HG02759 (cell line): ENCODE data around the gene DNM3.

ENCODE experiments used
- ATAC-seq: cut with Tn5 transposase; IDR thresholded peaks from one replicate; pipeline ENCODE4 v1.9.1; 2021; ENCODE audit warnings: mild to moderate bottlenecking, moderate library complexity; ENCODE audit not compliant: unreplicated experiment

Gene DNM3

DNA sequence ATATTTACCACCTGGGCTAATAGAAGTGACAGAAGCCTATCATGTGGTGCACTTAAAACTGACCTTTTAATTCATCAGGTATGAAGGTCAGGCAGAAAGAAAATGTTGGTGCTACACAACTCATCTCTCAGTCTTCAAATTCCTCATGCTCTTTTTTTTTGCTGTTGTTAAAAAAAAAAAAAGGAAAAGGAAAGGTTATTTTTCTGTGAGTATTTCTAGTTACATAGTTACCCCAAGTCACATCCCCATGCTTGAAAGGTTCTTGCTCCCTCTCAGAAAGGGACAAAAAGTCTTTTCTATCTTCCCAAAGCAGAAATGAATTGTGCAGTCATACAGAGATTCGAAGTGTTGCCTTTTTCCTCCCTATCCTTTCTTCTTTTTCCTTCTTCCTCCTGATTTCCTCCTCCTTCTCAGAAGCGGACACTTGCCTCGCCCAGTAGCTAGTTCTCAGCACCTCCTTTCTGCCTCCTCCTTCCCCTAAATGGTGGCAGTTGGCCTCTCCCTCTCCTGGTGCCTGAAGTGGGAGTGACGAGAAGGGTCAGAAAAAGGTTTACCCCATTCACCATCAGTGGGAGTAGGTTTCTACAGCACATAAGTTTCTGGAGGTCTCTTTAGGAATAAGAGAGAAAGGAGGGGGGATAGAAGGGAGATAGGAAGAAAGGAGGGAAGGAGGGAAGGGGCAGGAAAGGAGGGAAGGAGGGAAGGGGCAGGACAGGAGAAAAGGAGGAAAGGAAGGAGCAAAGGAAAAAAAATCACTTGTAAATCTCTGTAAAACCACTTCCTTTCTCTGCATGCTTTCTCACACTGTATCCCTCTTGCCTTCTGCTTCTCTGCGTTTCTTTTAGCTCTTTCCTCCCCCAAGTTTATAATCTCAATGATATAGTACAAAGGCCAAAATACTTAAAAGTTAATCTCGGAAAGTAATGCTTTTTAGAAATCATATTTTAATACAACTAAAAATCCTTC lies 558.7 kb downstream of the DNM3 start:
- no peak for ATAC-seq

DNA sequence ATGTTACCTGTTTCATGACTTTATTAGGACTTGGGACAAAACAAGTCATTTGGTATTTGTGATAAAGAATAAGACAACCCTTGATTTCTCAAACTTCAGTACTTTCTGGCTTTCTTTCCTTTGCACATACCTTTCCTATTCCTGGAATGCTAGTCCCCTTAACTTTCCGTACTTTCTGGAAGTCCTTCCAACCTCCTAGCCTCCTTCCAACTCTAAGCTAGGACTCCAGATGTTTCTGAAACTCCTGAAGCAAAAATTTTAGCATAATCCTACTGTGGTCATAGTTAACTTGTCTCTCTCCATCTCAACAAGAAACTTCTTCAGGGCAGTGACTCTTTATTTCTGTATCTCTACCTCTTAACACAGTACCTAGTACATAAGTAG lies 559.4 kb downstream of the DNM3 start:
- no peak for ATAC-seq

DNA sequence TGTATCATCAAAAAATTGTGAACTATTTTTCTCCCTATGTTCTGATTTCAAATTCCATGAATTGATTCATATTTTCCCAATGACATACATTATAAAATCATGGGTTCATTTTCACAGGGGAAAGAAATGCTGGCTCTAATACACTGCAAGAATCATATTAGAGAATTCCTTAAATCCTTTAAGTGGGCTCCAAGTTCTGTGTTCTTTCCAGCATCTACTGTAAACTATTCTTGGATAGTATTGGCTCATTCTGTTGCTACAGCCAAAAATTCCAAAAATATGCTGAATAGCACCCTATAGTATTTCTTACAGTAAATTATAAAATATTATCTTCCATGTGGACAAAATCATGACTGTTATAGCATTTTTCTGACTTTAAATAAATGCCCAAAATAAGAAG lies 560.2 kb downstream of the DNM3 start:
- no peak for ATAC-seq

DNA sequence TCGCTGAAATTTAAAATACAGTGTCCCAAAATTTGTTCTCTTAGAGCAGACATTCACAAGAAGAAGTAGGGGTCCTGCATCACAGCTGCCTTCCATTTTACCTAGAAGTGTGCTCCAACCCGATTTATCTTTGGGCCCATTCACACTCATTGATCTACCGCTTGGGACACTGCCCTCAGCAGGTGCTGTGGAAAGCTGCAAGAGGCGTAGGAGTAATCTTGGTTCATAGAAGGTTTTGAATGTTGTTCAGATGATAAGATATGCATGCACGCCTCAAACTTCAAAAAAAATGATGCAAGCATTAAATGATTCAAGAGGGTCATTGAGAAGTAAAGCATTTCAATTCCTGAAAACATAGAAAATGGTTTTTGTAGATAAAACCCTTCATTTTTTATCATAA lies 560.6 kb downstream of the DNM3 start:
- ATAC-seq: no peak

DNA sequence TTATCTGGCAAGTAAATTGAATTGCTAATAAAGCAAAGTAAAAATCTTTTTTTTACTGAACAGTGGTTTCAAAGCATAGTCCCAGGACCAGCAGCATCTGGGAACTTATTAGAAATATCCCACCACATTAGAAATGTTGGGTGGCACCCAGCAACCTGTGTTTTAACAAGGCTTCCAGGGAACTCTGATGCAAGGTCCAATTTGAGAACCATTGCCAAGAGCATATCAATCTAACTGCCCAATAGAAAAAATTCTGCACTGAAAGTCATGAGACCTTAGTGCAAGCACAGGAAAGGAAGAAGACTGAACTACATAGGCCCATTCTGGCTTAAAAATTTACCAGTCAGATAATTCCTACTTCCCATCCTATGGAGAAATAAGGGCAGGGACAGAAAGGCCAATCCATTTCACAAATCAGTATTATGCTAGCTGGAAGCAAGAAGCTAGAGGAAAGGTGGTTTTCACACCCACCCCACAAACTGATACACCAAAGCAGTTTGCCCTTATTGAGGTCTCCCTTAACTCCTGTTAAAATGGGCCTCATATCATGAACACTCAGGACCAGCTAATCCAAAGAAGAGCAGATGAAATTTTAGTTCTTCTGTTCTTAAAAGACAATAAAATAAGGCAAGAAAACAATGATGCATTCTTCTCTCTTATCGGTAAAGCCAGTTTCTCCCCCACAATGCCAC lies 561.7 kb downstream of the DNM3 start:
- no peak for ATAC-seq

DNA sequence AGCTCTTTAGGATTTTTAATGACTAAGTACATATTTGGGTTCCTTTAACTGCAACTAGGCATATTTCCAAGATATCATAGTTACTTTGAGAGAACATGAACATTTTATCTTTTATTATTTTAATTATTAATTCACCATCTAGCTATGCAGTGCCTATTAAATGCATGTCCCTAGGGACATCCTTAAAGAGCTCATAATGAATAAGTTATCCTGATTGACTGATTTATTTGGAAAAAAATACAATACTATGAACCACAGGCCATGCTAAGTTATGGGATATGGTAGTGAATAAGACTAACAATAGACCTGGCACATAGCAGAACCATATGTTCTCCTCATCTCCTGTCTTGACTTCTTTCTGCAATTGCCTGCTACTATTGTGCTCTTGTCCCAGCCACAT lies 562.8 kb downstream of the DNM3 start:
- ATAC-seq: no peak

DNA sequence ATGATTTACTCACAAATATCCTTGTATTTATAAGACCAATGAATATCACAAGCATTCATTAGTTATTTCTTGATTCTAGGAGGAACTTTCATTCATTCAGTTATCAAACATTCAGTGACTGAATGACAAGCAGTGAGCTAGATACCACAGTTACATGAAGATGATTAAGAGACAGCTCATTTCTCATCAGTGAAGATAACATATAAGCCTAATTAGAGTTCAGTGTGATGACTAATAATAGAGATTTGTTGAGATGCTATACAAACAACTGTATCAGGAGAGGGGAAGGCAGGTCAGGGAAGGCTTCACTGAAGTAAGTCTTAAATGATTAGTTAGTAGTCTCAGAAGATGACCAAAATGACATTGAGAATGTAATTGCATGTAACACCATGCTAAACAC lies 564.6 kb downstream of the DNM3 start:
- no peak for ATAC-seq

DNA sequence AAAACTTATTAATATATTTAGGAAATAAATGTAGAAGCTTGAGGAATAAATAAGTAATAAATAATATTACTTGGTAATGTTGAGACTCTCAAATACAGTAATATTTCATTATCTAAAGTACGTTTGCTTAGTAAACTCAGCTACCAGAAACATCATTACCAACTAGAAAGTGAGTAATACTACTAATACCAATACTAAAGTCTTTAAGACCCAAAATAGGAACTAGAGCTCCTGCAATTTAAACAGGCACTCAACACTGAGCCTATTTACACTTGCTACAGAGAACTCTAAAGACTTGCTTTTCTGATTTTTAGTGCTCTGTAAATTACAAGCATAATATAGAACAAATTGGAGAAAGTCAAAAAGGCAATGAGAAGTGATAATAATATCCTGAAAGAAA lies 565.7 kb downstream of the DNM3 start:
- no peak for ATAC-seq

DNA sequence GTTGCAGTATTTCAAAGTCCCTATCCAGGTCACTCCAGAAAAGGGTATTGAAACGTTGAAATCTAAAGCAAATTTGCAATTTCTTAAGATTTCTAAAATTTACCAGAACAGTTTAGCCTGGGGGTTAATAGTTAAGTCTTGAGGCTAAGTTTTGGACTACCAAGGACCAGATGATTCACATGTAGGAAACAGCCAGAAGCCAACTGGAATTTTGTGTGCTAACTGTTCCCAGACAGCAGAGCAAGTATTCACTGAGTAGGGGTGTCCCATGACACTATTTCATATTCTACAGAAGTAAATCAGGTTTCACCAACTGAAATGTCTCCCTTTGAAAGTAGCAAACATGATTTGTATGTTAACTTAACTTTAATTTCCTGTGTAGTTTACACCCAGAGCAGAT lies 567.7 kb downstream of the DNM3 start:
- no peak for ATAC-seq

DNA sequence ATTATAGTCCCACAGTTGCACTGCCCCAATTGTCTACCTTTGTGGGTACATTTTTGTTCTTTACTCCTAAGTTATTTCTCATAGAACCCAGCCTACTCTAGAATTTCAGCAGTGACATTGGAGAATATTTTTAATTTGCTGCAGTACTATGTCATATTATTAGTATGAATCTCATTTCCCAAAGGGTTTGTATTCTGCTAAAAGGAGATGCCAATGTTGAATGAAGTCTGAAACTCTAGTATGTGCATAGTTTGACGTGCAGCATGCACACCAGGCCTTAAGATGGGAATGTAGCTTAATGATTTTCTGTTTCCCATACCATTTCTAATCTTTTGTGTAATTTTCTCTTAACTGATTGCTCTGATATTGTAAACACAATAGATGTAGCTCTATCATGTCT lies 568.7 kb downstream of the DNM3 start:
- no peak for ATAC-seq

DNA sequence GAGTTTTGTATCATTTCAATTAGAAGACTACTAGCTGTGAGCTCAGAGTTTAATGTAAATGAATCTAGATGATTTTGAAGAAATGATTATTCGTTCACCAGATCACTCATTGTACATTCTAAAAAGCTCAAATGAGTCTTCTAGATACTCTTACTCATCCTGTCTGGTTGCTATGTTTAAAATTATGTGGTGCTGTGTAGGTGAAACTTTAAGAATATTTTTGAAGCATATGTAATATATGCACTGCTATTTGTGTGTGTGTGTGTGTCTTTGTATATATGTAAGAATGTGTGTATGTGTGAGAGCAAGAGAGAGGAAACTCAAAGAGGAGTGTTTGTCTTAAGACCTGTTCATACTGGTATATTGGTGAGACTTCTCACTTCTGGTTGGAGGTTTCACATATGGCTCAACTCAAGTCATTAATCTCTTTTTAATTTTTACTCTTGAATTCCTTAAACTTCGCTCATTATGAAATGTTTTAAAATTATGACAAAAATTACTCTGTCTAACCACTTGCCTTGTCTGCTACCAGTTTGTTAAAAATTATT lies 570.6 kb downstream of the DNM3 start:
- no peak for ATAC-seq

DNA sequence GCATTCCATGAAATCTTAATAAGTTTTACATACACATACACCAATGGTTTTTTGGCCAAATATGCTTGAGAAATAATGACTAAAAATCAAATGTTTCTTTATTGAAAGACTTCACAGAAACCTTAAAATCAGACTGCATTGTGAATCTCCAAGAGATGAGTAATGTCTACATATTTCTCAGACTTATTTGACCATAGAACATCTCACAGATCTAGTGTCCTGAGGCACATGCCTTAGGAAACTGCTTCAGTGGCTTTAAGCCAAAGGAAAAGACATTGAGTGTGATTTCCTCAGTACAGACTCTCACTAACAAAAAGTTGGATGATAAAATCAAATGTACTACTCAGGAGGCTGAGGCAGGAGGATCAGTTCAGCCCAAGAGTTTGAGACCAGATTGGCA lies 573.0 kb downstream of the DNM3 start:
- no peak for ATAC-seq

DNA sequence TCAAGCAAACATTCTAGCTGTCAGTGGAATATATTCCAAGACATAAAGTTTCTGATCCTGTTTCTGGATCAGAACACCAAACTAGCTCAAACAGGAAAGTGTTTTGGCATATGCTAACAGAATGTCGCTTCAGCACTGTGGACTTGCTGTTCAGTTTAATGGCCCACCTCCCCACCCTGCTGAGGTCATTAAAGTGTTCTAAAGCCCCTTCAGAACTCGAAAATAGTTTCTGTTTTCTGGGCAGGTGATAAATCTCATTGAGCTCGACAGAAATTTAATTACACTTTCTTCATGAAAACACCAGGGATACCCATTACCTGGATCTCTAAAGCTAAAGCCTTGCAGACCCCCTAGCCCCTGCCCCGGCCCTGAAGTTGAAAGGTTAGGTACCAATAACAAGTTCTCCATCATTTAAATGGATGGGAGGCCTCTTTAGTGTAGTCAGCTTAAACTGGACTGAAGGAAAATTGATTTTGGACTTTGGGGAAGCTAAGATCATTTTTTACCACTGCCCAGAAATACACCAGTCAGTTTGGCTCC lies 575.3 kb downstream of the DNM3 start:
- no peak for ATAC-seq

DNA sequence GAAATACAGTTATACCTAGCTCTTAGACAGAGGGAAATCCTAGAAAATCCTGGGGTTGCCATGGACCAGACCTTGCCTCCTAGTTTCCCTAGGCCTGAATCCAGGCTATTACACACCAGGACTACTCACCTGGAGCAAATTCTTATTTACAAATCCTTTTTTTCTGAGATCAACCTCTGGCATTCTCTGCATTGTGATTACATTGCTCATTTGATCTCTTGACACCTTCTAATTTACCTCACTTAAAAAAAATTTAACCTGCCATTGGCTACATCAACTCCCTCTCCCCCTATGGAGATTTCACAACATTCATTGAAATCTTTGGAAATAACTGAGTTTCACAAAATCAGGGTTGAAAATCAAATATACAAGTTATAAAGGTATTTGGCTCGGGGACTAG lies 576.3 kb downstream of the DNM3 start:
- no peak for ATAC-seq

DNA sequence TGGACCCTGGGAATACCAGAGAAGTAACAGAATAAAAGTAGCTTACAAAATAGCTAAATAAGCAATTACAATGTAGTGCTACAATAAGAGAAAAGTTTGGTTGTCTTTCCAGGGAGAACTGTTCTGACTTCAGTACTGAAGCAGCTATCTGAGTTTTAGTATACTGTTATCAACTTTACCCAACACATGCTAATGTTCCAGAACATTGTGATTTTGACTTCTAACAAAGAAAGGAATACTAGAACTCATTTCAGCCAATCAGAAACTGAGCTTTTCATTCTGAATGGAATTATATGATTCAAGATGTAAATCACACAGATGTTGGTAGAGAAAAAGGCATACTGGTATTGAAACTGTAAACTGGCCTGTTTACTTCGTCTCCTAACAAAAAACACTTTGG lies 579.1 kb downstream of the DNM3 start, which contains the start of gene C1orf105:
Gene C1orf105, plus strand, starts transcription at position 301 of the 400 bp plus-strand sequence. CDS start 201 bp downstream, outside the sequence.
- ATAC-seq: no peak

DNA sequence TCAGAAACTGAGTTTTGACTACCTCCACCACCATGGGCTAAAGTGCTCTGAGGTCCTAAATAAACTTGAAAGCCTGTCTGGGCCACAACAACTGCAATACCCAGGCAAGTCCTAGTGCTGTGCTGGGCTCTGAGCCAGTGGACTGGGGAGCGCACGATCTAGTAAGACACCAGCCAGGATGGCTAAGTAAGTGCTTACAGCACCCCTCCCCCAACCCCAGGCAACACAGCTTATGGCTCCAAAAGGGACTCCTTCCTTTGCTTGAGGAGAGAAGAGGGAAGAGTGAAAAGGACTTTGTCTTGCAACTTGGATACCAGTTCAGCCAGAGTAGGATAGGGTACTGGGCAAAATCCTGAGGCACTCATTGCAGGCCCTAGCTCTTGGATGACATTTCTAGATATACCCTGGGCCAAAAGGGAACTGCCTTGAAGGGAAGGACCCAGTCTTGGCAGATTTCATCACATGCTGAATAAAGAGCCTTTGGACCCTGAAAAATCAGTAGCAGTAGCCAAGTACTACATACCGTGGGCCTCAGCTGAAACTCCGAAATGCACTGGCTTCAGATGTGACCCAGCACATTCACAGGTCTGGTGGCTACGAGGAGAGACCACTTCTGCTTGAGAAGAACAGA lies 580.8 kb downstream of the DNM3 start:
- ATAC-seq: no peak

DNA sequence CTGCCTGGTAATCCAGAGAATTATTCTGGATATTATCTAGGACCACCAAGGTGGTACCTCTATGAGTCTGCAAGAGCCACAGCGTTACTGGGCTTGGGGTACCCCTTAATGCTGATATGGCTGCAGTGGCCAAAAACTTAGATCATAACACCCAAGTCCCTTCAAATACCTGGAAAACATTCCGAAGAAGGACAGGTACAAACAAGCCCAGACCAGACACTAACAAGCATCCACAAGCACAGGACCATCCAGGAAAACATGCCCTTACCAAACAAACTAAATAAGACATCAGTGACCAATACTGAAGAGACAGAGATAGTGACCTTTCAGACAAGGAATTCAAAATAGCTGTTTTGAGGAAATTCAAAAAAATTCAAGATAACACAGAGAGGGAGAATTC lies 582.0 kb downstream of the DNM3 start:
- ATAC-seq: no peak

DNA sequence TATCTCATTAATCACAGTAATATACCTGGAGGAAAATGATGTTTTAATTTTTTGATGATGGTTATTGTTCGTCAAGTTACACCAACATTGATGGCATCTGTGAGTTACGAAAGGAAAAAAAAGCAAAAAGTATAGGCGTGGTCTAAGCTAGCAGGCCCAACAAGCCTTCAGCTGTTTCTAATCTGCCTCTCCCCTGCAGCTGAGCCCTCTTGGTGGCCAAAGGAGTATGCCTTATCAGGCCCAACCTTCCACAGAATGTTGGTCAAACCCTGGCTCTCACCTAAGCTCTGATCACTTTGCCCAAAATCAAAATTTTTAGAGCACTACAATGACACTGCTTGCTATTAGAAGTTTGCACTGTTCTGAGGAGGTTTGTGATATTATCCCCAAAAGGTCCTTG lies 584.0 kb downstream of the DNM3 start:
- no peak for ATAC-seq

DNA sequence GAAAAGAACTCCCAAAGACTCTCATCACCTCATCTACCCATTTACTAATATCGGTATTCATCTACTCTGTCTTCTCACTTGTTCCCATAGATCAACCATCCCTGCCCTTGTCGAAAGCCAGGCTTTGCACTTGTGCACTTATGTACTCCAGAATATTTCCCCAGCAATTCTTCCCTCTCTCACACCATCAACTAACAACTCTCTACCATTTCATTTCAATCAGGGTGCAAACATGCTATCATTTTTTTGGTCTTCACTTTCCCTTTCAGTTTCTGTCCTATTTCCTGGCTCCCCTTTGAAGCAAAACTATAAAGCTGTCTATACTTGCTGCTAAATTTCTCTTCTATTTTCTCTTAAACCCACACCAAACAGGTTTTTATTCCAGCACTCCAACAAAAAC lies 585.9 kb downstream of the DNM3 start:
- ATAC-seq: no peak

DNA sequence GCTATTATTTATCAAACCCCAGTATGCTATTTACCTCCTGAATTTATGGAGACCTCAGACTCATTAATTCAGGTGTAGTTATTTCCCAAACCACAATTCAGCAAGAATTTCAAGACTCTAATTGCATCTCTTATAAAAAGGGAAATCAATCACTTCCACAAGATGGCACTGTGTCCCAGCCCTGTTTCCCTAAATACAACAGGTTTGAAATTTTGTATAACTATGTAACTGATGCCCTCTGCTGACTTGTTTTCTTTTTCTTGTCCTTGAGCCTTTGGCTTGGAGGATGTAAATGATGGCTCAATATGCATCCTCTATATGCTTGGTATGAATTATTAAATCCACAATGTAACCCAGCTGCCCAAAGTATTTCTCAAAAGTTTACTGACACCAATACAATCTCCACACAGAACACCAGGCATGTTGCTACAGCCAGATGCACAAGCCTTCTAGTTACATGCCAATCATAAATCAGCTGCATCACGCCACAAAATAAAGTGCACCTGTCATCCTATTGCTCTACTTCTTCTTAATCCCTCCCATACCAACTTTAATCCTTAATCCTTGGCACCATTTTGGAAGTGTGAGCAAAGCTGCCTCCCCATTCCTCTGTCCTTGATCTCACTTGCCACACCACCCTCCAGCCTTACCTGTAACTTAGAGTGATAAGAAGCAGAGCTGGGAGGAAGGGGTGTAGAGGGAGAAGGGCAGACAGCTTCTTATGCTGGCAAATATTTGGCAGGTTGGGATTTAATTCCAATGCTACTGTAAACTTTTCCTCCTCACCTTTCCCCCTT lies 588.2 kb downstream of the DNM3 start:
- ATAC-seq: no peak

DNA sequence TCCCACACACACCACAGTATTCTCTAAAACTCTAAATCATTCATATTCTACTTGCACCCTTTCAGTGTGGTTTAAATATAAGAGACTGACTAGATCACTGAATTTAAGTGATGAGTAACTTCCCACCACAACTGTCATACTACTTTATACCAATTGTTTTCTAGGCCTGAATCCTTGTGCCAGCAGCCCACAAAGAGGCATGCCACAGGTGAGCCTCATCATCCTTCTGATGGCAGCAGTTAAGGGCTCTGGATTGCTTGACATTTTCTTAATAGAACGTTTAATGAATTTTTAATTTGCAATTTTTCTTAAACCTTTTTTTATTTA lies 588.8 kb downstream of the DNM3 start:
- no peak for ATAC-seq
